Left ventricle myocardium inferior (tissue), 1 donor: ENCODE data around the gene ANKH. TPM values are rescaled to one million over a fixed set of nuclear protein-coding genes. Genes with fewer than 3 reads are reported as not detected.

ENCODE experiments used
- DNase-seq: peaks from one replicate; pipeline ENCODE4 v3.0.0-alpha.2; 2020
- H3K27ac ChIP-seq: fragments of 200-600 bp; replicated peaks from 2 replicates; pipeline ENCODE4 v1.8.0; 2021
- H3K27me3 ChIP-seq: fragments of 200-600 bp; 2 replicates; pipeline ENCODE4 v1.8.0; 2021; ENCODE audit warnings: low read depth
- H3K36me3 ChIP-seq: fragments of 200-600 bp; 2 replicates; pipeline ENCODE4 v1.8.0; 2021
- H3K4me1 ChIP-seq: fragments of 200-600 bp; 2 replicates; pipeline ENCODE4 v1.8.0; 2021
- H3K4me3 ChIP-seq: fragments of 200-600 bp; 2 replicates; pipeline ENCODE4 v1.8.0; 2021; ENCODE audit warnings: mild to moderate bottlenecking, moderate library complexity
- H3K9me3 ChIP-seq: fragments of 200-600 bp; replicated peaks from 2 replicates; pipeline ENCODE4 v1.8.0; 2021
- intact Hi-C: fragments of 100-400 bp; cut with micrococcal nuclease; formaldehyde crosslinking; loops from one replicate; pipeline ENCODE4 v1.11.0; 2022
- total RNA-seq: library from RNA; stranded (reverse); fragmentation: NEBNext Ultra II Directional; extraction: Animal tissue kit (Norgen Biotek cat#: 25700); gene quantifications from one replicate; pipeline ENCODE4 v1.2.1, GENCODE V29; 2021
- TF ChIP-seq, protein P1 (sequence below): fragments of 200-600 bp; IDR thresholded peaks from 2 replicates; pipeline ENCODE4 v1.8.0; 2021; ENCODE audit warnings: antibody characterized with exemption, mild to moderate bottlenecking, borderline replicate concordance
- donor health status: DM: no; HTN: yes; CAD: no; lungs with severe emphysema.

Gene ANKH
- total RNA-seq, 1 donor from 2014 or later = 227 TPM

DNA sequence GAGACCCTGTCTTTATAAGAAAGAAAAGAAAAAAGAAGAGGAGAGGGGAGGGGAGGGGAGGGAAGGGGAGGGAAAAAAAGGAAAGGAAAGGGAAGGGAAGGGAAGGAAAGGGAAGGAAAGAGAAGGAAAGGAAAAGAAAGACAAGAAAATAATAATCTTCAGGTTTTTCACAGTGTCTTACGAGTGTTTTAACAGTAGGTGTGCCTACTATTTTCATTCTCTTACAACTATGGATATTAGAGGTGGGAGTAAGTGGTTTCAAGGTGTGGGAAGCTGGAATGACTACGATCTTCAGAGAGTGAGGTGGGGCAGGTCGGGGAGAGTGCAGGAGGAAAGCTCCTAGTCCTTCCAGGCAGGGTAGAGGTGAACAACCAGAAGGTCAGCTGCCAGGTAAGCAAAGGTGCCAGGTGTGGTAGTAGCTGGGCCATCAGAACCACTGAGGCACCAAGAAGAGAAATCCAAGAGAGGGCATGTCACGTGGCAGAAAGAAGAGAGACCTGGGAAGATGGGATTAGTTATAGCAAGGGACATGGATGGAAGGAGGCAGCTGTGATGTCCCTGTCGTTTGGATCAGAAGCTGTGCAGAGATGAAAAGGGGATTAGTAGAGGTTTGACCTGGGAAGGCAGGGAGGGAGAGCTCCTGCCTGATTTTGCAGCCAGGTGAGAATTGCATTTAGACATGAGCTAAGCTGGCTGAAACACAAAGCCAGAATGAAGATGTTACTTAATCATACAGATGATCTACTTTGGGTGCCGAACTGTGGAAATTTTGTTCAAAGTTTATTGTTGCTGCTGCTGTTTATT lies 111.6 kb downstream of the ANKH start:
- intact Hi-C loops = no loop called here
- Histone ChIP-seq H3K27ac (peak overlapping the region; percentile 88), H3K4me1 (peaks cover 49% of the 10 kb centered on the region), H3K27me3 (no peaks in the 10 kb centered on the region), H3K9me3 (no peaks in the 10 kb centered on the region), H3K36me3 (peaks cover 16% of the 10 kb centered on the region), H3K4me3 (no peak overlapping the region)
- TF ChIP-seq, protein P1, sequence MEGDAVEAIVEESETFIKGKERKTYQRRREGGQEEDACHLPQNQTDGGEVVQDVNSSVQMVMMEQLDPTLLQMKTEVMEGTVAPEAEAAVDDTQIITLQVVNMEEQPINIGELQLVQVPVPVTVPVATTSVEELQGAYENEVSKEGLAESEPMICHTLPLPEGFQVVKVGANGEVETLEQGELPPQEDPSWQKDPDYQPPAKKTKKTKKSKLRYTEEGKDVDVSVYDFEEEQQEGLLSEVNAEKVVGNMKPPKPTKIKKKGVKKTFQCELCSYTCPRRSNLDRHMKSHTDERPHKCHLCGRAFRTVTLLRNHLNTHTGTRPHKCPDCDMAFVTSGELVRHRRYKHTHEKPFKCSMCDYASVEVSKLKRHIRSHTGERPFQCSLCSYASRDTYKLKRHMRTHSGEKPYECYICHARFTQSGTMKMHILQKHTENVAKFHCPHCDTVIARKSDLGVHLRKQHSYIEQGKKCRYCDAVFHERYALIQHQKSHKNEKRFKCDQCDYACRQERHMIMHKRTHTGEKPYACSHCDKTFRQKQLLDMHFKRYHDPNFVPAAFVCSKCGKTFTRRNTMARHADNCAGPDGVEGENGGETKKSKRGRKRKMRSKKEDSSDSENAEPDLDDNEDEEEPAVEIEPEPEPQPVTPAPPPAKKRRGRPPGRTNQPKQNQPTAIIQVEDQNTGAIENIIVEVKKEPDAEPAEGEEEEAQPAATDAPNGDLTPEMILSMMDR = no peak
- no peak for DNase-seq

DNA sequence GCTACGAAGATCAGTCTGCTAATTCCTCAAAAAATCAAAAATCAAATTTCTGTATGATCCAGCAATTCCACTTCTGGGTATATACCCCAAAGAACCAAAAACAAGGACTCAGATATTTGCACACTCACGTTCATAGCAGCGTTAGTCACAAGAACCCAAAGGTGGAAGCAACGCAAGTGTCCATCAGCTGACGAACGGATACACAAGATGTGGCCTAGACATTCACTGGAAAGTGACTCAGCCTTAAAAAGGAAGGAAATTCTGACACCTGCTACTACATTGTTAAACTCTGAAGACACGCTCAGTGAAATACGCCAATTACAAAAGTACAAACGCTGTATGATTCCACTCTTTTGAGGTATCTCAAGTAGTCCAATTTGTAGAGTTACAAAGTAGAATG lies 113.7 kb downstream of the ANKH start:
- no peak overlapping the region for H3K4me3 ChIP-seq
- peaks cover 65% of the 10 kb centered on the region for H3K4me1 ChIP-seq
- intact Hi-C loops = no loop called here
- TF ChIP-seq, protein P1 = no peak
- no peaks in the 10 kb centered on the region for H3K27me3 ChIP-seq
- H3K36me3 ChIP-seq = peaks cover 20% of the 10 kb centered on the region
- H3K9me3 ChIP-seq = no peaks in the 10 kb centered on the region
- no peak for DNase-seq
- H3K27ac ChIP-seq = peak overlapping the region; percentile 88

DNA sequence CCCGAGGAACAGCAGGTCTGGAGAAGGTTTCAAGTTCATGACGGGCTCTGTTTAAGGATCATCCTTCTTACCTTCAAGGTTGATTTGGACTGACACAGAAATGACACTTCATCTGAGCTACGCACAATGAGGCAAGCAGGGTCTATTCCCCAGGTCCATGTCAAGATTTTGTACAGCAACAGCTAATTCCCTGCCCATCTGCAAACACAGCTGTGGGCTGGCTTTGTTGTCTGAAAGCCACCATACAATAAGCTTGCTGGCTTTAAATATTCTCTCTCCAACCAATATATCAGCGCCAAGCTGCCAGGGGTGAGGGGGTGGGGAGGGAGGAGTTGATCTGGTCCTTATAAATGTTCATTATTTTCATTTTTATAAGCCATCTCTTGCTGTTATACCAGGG lies 115.1 kb downstream of the ANKH start:
- H3K36me3 ChIP-seq = peaks cover 30% of the 10 kb centered on the region
- TF ChIP-seq, protein P1 = no peak
- H3K27me3 ChIP-seq = no peaks in the 10 kb centered on the region
- H3K9me3 ChIP-seq = no peaks in the 10 kb centered on the region
- peak overlapping the region; percentile 22 for H3K27ac ChIP-seq
- intact Hi-C loops = no loop called here
- DNase-seq = no peak
- H3K4me1 ChIP-seq = peaks cover 51% of the 10 kb centered on the region
- no peak overlapping the region for H3K4me3 ChIP-seq

DNA sequence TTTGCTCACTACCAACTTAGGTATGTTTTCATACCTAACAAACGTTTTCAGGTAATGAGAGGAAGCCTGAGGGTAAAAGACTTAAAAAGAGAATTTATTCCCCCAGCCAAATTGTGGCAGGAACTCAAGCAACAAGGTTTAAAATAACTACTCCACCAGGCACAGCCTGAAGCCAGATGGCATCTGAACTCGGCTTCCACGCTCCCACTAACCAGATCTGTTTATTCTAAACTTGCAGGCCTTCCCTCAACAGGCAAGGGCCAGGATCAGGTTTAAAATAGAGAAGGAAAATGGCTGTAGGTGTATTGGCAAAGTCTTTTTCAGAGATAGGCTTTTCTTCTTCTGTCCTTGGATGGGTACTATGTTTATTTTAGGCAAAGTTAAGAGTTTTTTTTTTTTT lies 117.6 kb downstream of the ANKH start:
- H3K4me1 ChIP-seq = peaks cover 28% of the 10 kb centered on the region
- H3K27me3 ChIP-seq = no peaks in the 10 kb centered on the region
- no peaks in the 10 kb centered on the region for H3K9me3 ChIP-seq
- peak overlapping the region; percentile 79 for H3K27ac ChIP-seq
- TF ChIP-seq, protein P1 = no peak
- intact Hi-C loops = no loop called here
- DNase-seq = no peak
- H3K36me3 ChIP-seq = peaks cover 52% of the 10 kb centered on the region
- H3K4me3 ChIP-seq = no peak overlapping the region

DNA sequence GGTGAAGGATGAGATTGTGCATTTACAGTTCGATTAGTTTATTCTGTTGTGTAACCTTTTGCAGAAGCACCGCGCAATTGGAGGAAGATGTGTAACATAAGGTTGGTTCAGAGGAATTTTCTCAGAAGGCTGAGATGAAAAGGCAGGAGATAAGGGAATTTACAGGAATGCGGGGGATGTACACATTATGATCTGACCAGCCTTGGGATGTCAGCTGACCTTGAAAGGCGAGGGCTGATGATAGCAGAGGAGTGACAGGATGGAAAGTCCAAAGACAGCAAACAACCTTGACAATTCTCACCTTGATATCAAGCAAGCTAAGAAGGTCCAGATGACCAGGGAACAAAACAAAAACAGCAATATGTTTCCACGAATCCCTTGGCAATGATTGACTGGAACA lies 118.3 kb downstream of the ANKH start:
- DNase-seq = no peak
- Histone ChIP-seq H3K4me3 (no peak overlapping the region), H3K4me1 (peaks cover 21% of the 10 kb centered on the region), H3K9me3 (no peaks in the 10 kb centered on the region), H3K27me3 (no peaks in the 10 kb centered on the region), H3K27ac (peak overlapping the region; percentile 79), H3K36me3 (peaks cover 59% of the 10 kb centered on the region)
- intact Hi-C loops = no loop called here
- TF ChIP-seq, protein P1 = no peak
